H4 (cell line): Measurements from ENCODE around the gene HOXD12. TPM values are rescaled to one million over a fixed set of nuclear protein-coding genes. Genes with fewer than 3 reads are reported as not detected.

ENCODE experiments used
- DNase-seq: peaks from one replicate; pipeline ENCODE4 v3.0.0-alpha.2; 2015; ENCODE audit warnings: low spot score
- total RNA-seq: library from RNA; depleted of rRNA; stranded (reverse); fragments of >200 nt; shearing (Covaris generic); gene quantifications from 2 replicates; pipeline ENCODE4 v1.2.3, GENCODE V29; 2014; rRNA removed

The HOXD12 gene
- total RNA-seq, 1 experiment from 2014 or later = not detected

GRCh38 chr2:176147800-176148496 lies 48.4 kb downstream of the HOXD12 start:
- DNase-seq = no peak

- no peak for DNase-seq
Measured at GRCh38 chr2:176148751-176149421, 49.3 kb downstream of the HOXD12 start.

GRCh38 chr2:176149481-176149938 lies 49.9 kb downstream of the HOXD12 start:
- DNase-seq = no peak

GRCh38 chr2:176149939-176150583 lies 50.5 kb downstream of the HOXD12 start:
- no peak for DNase-seq

GRCh38 chr2:176150584-176151441 lies 51.2 kb downstream of the HOXD12 start:
- no peak for DNase-seq

- no peak for DNase-seq
Measured at GRCh38 chr2:176151442-176152287, 52.1 kb downstream of the HOXD12 start, which contains the start of gene HOXD4. TSS of gene HOXD4 (plus strand) at chr2:176151550. CDS start at chr2:176151634, 84 bp downstream.

Other genes with a start within 250 kb of the HOXD12 start
- gene LNPK, start 97.5 kb upstream of the HOXD12 start, total RNA-seq = 9.4 and 19.8 TPM in 2 replicates
- gene EVX2, start 15.8 kb upstream of the HOXD12 start, total RNA-seq = not detected in 2 replicates
- 3.1 and 4.8 TPM in 2 replicates for gene HOXD13, start 7.1 kb upstream of the HOXD12 start, total RNA-seq
- not detected in 2 replicates for gene HOXD11, start 7.5 kb downstream of the HOXD12 start, total RNA-seq
- not detected in 2 replicates for gene HOXD10, start 17.0 kb downstream of the HOXD12 start, total RNA-seq
- 1.1 and 2.1 TPM in 2 replicates for gene HOXD9, start 22.9 kb downstream of the HOXD12 start, total RNA-seq
- not detected in 2 replicates for gene HOXD8, start 29.9 kb downstream of the HOXD12 start, total RNA-seq
- not detected in 2 replicates for gene HOXD4, start 51.8 kb downstream of the HOXD12 start, total RNA-seq
- 0.29 and 0.70 TPM in 2 replicates for gene HOXD3, start 57.5 kb downstream of the HOXD12 start, total RNA-seq
- gene HOXD1, start 88.9 kb downstream of the HOXD12 start, total RNA-seq = not detected in 2 replicates
- 31.7 and 55.3 TPM in 2 replicates for gene MTX2, start 169.6 kb downstream of the HOXD12 start, total RNA-seq